ENCODE data around the gene REN.
A peak's percentile ranks its signal among the peaks of the same experiment; 100 is the strongest.

The REN gene

DNA sequence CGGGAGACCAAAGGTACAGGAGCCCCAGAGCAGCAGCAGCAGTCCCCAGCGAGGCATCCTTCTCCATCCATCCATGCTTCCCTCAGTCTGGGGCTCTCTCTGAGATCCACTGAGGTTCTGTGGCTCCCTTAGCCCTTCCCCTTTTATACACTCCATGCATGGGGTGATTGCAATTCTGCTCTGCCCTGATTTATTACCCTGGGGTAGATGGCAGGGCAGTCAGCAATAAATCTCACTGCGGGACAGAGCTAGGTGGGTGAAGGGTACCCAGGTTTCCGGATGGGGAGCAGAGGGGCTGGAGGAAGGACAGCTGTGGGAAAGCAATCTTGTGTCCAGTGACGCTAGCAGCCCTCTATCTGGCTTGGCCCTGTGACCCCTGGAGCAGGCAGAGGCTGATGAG lies at the start of gene REN:
Gene REN (minus strand): TSS at position 119 of the 400 bp plus-strand sequence. CDS start 44 bp downstream, at position 75.
- DNase-seq (ENCODE audit: low spot score): no peak

DNA sequence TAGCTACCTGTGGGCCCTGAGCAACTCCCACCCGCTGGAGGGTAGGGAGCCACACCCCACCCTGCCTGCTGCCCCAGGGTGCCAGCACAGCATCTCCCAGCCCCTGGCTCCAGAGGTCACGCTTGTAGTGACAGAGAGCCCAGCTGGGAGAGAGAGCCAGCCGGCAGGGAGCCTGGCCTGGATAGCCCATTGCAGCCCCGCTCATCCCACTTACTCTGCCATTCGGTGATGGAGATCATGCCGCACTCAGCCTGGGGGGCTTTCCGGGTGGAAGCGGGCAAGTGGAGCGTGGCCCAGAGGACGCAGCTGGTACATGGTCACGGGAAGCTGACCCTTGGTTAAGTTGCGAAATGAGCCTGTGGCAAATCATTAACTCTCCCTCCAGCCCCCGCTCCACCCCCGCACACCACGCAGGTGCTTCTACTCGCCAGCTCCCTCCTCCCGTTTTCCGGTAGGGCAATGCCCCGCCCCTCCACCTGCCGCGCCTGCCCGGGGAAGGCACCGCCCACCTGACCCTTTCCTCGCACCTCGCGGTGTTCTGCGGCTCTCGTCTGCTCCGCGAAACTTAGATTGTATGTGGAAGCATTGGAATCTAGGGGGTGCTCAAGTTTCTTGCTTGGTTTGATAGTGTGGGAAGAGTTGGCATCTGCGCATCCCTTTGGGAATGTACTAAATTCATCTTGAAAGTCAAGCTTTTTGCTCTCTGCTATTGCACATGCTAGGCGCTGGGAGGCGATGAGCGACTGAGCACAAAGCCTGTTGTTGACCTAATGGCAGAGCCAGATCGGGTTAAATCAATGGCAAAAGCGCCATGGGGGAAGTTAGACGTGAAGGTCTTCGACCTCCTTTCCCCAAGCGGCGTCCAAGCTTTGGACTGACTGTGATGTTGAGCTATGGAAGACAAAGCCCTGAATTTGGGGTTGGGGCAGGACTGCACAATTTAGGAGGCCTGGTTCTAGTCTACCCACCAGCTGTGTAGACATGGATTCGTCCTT lies 47.8 kb upstream of the REN start, which contains the start of gene GOLT1A:
Gene GOLT1A (minus strand): TSS at position 321 of the 995 bp plus-strand sequence. CDS start 82 bp downstream, at position 239.
- DNase-seq (ENCODE audit: low spot score): peak; percentile 72

DNA sequence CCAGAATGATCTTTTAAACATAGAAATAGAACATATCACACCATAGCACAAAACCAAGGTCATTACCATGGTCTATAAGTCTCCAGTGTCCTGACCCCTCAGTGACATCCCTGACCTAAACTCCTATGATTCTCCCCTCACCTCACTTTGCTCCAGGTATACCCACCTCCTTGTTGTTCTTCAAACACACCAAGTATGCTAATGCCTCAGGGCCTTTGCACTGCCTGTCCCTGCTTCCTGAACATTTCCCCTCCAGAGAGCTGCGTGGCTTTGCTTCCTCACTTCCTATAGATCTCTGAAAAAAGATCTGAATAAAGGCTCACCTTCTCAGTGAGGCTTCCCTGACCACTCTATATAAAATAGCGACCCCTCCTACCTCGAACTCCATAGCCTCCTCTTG lies 46.6 kb upstream of the REN start:
- no peak for DNase-seq (ENCODE audit: low spot score)

DNA sequence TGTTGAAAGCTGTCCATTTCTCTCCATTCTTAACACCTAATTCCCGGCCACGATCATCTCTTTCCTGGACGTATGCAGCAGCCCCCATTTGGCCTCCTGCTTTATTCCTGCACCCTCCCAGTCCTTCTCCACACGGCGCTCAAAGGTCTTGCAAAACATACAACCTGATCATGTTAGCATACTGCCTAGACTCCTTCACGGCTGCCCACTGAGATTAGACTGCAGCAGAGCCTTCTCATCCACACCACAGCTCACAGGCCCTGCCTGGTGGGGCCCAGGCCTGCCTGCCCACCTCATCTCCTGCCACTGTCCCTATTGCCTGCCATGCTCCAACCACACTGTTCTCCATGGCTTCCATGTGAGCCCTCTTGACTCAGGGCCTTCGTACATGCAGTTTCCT lies 44.9 kb upstream of the REN start:
- no peak for DNase-seq (ENCODE audit: low spot score)

DNA sequence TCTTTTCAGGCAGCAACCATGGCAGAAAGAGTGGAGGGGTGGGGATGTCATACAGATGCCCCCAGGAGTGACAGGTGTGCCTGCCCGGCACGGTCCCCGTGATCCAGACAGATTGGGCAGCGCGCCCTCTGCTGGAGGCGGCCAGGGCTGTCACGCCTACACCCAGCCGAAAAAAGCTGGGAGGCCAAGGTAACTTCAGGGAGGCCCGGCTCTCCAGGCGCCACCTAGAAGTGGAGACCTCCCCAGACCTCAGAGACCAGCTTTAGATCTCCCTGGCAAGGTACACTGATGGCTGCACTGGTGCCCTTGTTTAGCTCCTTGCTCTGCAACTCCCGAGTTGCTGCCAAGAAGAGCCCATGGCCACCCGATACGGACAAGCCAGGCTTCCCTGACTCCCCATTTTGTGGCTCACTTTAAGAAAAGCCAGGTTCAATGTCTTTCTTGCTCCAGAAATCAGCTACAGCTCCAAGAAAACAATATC lies 41.0 kb upstream of the REN start:
- DNase-seq (ENCODE audit: low spot score): peak; percentile 78

DNA sequence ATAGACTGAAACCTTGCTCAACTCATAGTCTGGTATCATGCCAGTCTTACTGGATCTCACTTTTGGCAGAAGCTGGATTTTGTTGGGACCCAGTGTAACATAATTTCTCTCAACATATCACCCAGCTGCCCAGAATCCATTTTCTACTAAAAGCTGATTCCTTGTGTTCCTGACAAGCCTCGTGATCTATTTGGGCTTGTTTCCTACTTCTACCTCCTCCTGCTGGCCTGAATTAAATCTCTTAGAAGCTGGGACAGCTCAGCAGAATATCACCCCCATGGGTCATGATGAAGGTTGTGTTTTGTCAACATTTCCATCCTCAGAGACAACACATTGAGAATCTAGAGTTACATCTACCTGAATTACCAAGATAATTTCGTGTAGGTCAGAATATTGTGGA lies 40.0 kb upstream of the REN start:
- peak; percentile 53 for DNase-seq (ENCODE audit: low spot score)

DNA sequence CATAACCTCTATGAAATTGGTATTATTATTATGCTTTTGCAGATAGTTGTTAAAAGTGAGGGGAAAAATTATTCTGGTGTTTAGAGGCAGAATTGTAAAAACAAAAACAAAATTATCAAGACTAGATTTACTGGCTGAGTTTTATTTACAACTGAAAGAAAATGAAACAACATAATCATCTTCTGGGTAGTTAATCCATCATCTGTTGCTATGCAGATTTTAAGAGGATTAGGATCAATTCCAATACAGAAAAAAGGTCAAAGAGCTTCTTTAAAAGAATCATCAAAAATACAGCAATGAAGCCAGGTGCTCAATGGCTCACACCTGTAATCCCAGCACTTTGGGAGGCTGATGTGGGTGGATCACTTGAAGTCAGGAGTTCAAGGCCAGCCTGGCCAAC lies 39.3 kb upstream of the REN start:
- no peak for DNase-seq (ENCODE audit: low spot score)

DNA sequence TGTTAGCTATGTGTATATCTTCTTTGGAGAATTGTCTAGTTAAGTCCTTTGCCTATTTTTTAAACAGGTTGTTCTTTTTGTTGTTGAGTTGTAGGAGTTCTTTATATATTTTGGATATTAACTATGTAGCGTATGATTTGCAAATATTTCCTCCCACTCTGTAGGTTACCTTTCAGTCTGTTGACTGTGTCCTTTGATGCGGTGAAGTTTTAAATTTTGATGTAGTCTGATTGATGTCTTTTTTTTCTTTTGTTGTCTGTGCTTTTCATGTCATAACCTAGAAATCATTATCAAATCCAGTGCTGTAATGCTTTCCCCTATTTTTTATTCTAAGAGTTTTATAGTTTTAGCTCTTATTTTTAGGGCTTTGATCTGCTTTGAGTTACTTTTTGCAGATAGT lies 38.8 kb upstream of the REN start:
- DNase-seq (ENCODE audit: low spot score): no peak

DNA sequence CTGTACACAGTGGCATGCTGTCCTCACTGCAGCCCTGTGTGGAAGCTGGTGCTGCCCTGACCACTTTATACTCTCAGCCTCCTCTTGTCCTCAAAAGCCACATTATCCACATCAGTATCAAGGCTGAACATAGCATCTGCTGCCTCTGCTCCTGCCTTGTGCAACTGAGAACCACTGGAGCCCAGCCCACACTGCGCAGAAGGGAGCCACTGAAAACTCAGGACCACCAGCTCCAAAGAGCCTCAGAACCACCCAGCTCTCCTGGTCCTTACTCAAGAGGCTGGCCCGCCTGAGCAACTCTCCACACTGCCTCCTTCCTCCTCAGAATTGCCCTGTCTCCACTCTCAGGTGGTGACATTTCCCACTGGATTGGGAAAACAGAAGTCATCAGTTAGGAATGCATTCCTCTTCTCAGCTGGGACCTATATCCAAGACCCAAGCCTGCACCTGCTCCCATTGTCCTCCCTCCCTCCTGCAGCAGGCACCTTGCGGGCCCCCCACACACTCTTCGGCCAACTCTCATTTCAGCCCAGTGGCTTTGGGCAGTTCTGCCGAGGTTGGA lies 37.1 kb upstream of the REN start:
- no peak for DNase-seq (ENCODE audit: low spot score)

DNA sequence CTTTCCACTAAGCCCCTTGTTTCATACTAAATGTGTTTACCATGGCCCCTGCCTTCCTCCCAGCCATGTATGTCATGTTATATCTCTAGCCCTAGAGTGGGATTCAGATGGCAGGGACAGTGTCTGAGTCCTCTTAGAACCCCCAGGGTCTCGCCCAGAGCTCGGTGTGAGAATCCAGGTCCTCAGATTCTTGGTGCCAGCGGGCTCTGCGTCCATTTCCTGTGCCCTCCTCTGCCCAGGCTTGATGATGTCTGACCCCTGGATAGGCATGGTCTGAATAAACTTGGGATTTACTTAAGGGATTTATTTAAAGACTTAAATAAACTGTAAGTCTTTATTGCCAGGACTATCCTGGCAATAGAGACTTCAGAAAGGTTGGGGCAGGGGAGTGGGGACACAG lies 36.3 kb upstream of the REN start:
- DNase-seq (ENCODE audit: low spot score): no peak

DNA sequence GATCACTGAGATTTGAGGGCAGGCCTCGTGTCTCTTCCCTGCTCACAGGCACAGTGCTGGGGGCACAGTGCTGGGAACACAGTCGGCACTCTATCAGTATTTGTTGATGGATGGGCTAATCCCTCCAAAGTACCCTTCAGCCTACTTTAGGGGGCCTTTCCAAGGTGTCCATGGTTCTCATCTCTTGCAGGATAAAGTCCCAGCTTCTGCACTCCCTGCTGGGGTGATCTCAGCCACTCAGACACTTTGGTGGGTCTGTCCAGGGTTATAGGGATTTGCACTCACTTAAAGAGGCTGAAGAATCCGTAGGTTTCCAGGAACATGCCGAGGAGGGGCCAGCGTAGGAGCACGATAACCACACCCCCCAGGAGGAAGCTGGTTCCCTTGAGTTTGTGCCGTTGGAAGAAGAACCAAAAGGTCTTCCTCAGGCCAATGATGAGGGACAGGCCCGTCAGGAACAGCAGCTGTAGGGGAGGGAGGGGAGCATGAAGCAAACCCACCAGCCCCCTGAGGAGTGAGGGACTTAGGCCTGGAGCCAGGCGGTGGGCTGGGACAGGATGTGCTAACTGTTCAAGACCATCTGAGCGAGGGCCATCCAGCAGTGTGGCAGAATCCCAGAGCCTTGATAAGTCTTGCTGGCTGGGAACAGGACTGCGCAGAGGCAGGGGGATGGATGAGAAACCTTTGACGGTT lies 35.4 kb upstream of the REN start:
- no peak for DNase-seq (ENCODE audit: low spot score)

DNA sequence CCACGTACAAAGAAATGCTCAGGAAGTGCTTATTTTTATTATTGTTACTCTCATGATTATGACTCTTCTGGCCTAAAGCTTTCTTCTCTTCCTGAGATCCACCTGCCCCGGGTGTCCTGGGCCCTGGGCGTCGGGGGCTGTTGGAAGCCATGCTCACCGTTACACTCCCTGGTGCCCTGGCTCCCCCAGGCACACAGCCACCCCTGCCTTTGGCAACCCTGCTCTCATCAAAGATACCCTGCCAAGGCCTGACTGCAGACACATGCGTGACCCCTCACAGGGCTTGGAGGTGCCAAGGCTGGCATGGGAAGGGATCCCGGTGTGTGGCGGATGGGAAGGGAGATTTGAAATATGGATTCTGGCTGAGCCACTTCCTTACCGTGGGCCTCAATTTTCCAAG lies 33.4 kb upstream of the REN start:
- DNase-seq (ENCODE audit: low spot score): no peak

DNA sequence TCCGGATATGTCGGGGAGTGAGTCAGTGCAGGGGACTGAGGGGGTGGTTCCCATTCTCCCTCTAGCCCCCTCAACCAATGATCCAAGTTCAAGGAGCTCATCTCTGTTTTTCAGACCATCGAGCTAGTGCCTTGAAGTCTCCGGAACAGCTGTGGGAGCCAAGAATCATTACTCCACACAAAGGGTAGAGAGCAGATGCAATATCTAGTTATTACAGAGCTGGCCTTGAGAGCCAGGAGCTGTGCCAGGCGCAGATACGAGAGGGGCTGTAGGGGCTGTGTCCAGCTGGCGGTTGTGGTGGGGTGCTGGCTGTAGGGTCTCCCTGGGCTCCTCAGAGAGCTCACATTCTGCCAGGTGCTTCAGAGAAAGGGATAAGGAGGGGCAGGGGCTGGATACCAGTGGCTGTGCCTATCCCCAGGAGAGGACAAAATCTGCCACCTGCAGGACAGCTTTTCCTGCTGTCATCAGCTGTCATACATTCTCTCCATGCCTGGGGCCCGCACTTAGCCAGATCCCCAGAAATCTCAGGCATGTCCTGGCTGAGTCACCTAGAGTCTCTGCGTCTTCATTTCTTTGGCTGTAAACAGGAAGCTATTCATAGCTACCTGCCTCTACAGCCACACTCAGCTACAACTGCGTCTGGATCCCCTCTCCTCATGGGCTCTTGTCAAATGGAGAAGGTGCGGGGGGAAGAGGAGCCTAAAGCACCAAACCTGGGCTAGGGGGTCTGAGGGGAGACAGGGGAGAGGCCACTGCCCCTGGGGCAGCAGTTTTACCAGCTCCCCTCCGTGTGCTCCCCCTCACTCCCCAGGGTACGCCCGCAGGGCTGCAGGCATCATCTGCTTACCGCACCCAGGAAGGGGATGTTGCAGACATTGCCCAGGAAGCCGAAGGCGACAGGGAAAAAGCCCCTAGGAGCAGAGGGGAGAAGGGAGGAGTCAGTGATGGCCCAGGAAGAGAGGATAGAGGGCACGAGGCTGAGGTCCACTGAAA lies 32.5 kb upstream of the REN start:
- DNase-seq (ENCODE audit: low spot score): peak; percentile 89

DNA sequence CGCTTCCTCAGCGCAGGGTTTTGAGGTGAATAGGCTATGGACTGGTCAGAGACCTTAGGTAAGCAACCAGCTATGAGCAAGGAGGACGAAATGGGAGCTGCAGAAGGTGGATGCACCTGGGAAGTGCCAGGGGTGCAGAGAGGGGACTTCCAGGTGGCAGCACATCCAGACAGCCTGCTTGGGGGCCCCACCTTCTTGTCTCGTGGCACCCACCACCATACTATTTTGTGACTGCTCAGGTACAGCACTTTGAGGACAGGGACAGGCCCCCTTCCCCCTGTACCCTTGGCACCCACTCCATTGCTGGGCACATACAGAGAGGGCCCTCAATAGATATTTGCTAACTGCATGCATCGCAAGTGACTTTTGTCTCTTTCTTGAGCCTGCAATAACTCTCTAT lies 30.9 kb upstream of the REN start:
- no peak for DNase-seq (ENCODE audit: low spot score)

DNA sequence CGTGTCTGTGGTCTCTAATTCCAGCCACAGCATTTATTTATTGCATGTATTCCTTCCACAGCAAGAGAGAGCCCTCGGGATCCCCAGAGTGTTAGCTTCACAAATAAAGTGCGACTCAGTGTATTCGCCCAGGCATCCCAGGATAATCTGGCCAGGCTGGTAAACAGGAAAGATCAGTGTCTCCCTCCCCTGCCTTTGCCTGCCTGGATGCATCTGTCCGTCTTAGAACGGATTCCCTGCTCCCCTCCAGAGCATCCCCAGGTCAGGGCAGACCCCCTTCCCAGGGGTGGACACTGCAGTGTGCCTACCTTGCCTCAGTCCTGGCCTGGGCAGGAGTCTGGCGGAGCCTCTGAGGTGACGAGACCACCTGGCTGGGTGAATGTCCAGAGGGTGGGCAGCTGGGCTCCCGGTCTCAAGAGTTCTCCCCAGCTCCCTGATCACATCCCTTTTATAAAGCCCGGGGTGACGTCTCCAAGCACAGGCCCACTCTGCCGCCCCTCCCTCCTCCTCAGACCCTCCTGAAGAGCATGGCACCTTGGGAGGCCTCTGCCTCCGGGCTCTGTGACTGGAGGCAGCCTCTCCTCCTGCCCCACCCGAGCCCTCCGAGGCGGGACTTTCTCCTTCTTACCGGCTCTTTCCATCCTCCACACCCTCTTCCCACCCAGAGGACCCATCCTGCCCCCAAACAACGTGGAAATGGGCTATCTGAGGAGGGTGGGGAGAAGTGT lies 30.1 kb upstream of the REN start, which contains the start of gene KISS1:
Gene KISS1 (minus strand): TSS at position 424 of the 728 bp plus-strand sequence. CDS start 3,615 bp downstream, outside the sequence.
- DNase-seq (ENCODE audit: low spot score): no peak

DNA sequence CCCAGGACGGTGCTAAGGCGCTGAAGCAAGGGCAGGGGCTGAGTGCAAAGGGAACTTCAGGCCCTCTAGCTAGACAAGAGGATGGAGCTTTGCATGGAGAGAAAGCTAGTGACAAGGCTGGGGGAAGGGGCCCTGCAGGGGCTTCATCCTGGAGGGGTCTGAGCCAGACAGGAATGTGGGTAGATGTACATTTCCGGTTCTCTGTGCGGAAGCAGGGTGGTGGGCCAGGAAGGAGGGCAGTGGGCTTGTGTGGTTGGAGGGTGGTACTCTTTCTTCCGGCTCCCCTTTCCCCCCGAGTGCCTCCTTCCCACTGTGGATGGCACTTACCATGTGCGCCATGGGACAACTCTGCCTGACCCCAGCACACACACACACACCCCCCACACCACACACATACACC lies 28.6 kb upstream of the REN start:
- DNase-seq (ENCODE audit: low spot score): no peak

DNA sequence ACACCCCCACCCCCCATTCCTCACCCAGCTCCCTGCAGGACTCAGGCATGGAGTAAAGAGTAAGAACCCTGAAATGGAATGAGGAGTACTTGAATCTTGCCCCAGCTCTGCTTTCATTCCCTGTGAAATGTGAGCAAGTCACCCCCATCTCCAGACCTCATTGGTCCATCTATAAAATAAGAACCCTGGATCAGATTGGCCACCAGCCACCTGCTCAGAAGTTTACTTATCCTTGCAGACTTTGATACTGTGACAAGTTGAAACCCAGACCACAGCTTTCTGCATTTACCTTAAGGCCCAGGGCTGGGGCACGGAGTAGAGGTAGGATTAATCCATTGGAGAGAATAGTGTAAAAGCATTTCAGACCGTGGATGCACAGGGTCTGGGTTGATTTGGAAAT lies 27.9 kb upstream of the REN start:
- no peak for DNase-seq (ENCODE audit: low spot score)

DNA sequence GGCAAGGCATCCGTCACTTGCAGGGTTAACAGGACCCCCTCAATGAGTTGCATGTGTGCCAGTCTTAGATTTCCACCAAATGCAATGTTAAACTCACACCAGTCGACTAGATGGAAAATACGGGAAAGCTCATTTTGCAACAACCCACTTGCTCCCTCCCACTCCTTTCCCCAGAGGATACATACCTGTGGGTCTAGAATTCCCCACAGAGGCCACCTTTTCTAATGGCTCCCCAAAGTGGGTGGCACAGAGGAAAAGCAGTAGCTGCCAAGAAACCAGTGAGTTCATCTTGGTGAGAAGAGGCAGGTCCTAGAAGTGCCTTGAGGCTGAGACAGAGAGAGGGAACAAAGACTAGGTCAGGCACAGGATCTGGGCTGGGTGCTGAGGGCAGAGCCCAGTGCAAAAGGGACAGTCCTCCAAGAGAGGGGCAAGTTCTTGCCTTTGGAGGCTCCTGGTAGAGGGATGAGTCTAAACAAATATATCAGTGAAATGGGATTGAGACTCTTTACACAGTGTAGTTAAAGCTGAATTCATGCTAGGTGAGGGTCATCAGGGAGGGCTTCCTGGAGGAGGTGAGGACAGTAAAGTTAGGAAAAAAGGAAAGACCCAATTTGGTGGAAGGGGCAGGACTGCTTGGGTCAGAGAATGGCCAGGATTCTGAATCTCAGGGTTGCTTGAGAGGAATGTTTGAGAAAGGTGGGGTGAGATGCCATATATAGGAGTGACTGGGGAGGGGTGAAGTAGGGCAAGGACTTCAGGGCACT lies 26.6 kb upstream of the REN start:
- DNase-seq (ENCODE audit: low spot score): no peak

DNA sequence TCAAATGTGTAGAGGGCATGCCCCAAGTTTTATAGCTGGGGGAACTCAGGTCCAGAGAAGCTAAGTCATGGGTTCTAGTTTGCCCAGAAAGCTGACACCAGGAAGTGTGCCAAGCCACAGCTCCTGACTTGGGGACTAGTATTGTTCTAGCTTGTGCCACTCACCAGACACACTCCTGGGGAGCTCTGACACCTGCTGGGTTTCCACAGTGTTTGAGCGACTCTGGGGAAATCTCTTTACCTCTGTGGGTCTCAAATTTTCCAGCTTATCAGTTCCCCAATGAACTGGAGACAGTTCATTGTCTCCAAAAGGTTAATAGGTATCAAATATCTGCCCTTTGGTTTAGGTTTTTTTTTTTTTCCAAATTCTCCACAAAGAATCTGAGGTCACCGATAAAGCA lies 25.9 kb upstream of the REN start:
- no peak for DNase-seq (ENCODE audit: low spot score)

DNA sequence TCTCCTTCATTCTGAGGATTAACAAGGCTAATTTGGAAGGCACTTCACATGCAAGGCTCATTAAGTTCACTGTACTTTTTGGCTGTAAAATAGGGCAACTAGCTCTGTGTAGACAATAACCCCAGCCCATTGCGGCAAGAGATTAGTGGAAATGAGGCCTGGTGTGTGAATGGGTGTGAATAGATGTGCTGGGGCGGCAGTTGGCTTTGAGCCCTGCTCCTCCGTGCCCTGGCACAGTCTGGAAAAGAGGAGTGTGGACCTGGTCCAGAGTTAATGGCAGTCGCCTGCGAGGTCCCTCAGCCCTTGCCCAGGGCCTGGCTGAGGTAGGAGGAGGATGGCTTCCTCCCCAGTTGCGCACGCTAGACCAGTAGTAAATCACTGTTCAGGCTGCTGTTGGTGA lies 25.3 kb upstream of the REN start:
- DNase-seq (ENCODE audit: low spot score): no peak

All from hepatic stellate cell (primary cell).